Measurements from ENCODE around the gene RGS3.

DNA sequence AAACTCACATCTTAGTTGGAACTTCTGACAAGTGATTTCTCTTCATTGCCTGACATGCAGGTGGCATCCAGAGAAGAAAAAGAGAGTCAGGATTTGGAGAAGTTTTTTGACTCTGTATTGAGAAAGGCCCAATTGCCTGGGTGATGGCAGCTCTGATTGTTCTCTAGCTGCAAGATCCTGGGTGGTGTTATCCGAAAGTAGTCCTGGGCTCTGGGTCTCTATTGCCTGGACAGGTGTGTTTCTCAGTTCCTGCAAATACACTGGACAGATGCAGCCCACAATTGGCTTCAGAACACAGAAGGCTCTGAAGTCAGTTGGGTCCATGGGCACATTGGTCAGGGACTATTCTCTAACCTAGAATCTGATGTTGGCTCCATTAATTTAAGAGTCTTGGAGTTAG lies 67.4 kb downstream of the RGS3 start:
- no peak for TF ChIP-seq NR2C1 (IDR thresholded peaks at IDR 0.05)
- TF ChIP-seq YY1 (IDR thresholded peaks at IDR 0.05; ENCODE audit: low read depth, low read length) = no peak
- TF ChIP-seq SIX5 (IDR thresholded peaks at IDR 0.05; ENCODE audit: low read depth, low read length, severe bottlenecking) = no peak
- TF ChIP-seq, protein P1, sequence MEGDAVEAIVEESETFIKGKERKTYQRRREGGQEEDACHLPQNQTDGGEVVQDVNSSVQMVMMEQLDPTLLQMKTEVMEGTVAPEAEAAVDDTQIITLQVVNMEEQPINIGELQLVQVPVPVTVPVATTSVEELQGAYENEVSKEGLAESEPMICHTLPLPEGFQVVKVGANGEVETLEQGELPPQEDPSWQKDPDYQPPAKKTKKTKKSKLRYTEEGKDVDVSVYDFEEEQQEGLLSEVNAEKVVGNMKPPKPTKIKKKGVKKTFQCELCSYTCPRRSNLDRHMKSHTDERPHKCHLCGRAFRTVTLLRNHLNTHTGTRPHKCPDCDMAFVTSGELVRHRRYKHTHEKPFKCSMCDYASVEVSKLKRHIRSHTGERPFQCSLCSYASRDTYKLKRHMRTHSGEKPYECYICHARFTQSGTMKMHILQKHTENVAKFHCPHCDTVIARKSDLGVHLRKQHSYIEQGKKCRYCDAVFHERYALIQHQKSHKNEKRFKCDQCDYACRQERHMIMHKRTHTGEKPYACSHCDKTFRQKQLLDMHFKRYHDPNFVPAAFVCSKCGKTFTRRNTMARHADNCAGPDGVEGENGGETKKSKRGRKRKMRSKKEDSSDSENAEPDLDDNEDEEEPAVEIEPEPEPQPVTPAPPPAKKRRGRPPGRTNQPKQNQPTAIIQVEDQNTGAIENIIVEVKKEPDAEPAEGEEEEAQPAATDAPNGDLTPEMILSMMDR (IDR thresholded peaks at IDR 0.05 in 2 of 3, conservative IDR thresholded peaks at IDR 0.05 in 1 of 3; ENCODE audit: control insufficient read depth in 2 of 3, extremely low read depth in 1 of 3, insufficient read depth in 1 of 3, low read depth in 3 of 3, low read length in 3 of 3) = no peak
- no peak for TF ChIP-seq TCF12 (IDR thresholded peaks at IDR 0.05; ENCODE audit: low read depth, low read length)

All from GM12878 (cell line).